Activated CD8-positive, alpha-beta T cell treated with anti-CD3 and anti-CD28 coated beads, Interleukin-2, amount 10 ng/mL, durations not matched to agents 7 days and 5 days (primary cell): ENCODE measurements around the gene SPRY2. TPM values are rescaled to one million over a fixed set of nuclear protein-coding genes. Genes with fewer than 3 reads are reported as not detected.

Experiments used
- ATAC-seq: fragments of 150-1000 bp; cut with Tn5 transposase; one replicate; pipeline ENCODE4 v1.10.0; 2021; ENCODE audit warnings: moderate library complexity
- CTCF ChIA-PET: fragments of 350-600 bp; sonication (Branson Sonifier 250); formaldehyde crosslinking; loops from one replicate; lab custom pipeline; 2021; ENCODE audit warnings: antibody characterized with exemption; lab: Charles Lee
- POLR2A ChIA-PET: fragments of 350-600 bp; sonication (Branson Sonifier 250); formaldehyde crosslinking; loops from one replicate; lab custom pipeline; 2021; ENCODE audit warnings: antibody characterized with exemption; lab: Charles Lee
- DNase-seq: peaks from one replicate; pipeline ENCODE4 v3.0.0-alpha.2; 2020
- H3K27ac Mint-ChIP-seq: one replicate; pipeline ENCODE4 v1.8.0; 2021; ENCODE audit warnings: mild to moderate bottlenecking, mixed read lengths
- H3K27me3 Mint-ChIP-seq: one replicate; pipeline ENCODE4 v1.8.0; 2021; ENCODE audit warnings: low read depth, mixed read lengths
- H3K36me3 Mint-ChIP-seq: one replicate; pipeline ENCODE4 v1.8.0; 2021; ENCODE audit warnings: low read depth, mixed read lengths
- H3K4me1 Mint-ChIP-seq: one replicate; pipeline ENCODE4 v1.8.0; 2021; ENCODE audit warnings: low read depth, mixed read lengths
- H3K4me3 Mint-ChIP-seq: one replicate; pipeline ENCODE4 v1.8.0; 2021; ENCODE audit warnings: mild to moderate bottlenecking, mixed read lengths
- H3K9me3 Mint-ChIP-seq: one replicate; pipeline ENCODE4 v1.8.0; 2022; ENCODE audit warnings: mixed read lengths; ENCODE audit not compliant: insufficient read depth
- total RNA-seq, 2 experiments: library from RNA; stranded (reverse); gene quantifications; one replicate each; pipeline ENCODE4 v1.2.3, GENCODE V29; 2021

The SPRY2 gene
- total RNA-seq, 2 experiments from 2014 or later, result 0.10 to 0.29 TPM

DNA sequence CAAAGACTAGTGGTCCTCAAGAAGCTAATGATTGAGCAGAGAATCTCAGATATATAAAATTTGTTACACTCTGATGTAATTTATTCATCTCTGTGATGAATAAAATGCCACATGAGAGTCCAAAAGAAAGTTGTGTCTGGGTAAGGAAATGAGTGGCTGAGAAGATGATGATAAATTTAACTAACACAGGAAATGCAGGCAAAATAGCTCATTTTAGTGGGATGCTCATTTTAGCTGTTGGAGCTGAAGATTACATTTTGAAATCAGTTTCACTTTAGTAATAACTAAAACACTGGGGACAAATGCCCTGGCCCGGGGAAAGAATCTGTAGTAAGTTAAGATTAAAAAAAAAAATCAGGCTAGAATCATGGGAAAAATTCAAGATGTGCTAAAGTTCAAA lies 35.2 kb downstream of the SPRY2 start:
- no peak overlapping the region for H3K4me3 Mint-ChIP-seq
- ATAC-seq, result no peak
- H3K27ac Mint-ChIP-seq, result no peak overlapping the region
- no peaks in the 10 kb centered on the region for H3K27me3 Mint-ChIP-seq
- CTCF ChIA-PET, result no interaction called here
- H3K4me1 Mint-ChIP-seq, result no peaks in the 10 kb centered on the region
- DNase-seq, result no peak
- H3K9me3 Mint-ChIP-seq, result no peaks in the 10 kb centered on the region
- no peaks in the 10 kb centered on the region for H3K36me3 Mint-ChIP-seq
- POLR2A ChIA-PET, result no interaction called here

DNA sequence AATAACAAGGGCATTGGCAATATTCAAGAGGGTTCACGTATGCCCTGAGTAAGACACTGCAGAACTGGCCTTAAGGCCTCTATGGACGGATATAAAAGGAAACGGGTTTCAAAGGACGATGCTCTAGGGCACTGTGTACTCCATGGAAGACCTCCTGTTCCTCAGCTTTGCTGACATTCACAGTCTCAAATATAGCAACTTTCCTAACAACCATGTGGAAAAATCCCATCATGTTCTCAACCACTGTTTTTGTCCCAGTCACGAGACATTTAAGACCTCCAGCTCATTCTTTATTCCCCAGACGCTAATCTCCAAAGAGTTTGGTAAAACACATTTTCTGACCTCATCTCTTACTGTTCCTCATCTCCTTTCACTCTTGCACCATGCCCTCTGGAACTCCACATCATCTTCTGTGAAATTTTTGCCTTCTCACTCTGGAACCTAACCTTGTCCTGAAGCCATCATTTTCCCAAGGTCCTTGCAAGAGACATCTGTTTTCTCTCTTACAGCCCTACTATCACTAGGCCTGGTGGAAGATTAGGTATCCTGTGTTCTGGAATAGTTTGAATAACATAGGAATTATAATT lies 37.6 kb downstream of the SPRY2 start:
- Mint-ChIP-seq H3K9me3 (no peaks in the 10 kb centered on the region), H3K4me1 (no peaks in the 10 kb centered on the region), H3K4me3 (no peak overlapping the region), H3K27me3 (no peaks in the 10 kb centered on the region), H3K36me3 (no peaks in the 10 kb centered on the region), H3K27ac (no peak overlapping the region)
- CTCF ChIA-PET, result no interaction called here
- DNase-seq, result no peak
- ATAC-seq, result no peak
- POLR2A ChIA-PET, result no interaction called here

DNA sequence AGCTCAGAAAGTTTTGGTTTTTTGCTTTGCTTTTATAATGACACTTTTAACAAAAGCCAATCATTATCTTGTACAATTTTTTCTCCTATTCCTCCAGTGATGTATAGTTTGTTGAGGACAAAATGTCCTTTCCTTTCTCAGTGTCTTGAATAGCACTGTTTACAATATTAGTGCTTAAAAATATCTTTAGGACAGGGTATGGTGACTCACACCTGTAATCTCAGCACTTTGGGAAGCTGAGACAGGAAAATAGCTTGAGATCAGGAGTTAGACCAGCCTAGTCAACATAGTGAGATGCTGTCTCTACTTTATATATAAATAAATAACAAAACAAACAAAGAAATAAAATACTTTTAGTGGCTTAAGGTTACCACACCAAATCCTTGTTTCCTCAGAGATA lies 41.9 kb downstream of the SPRY2 start:
- ChIA-PET CTCF (no interaction called here), POLR2A (no interaction called here)
- Mint-ChIP-seq H3K9me3 (no peaks in the 10 kb centered on the region), H3K4me3 (no peak overlapping the region), H3K27ac (no peak overlapping the region), H3K36me3 (no peaks in the 10 kb centered on the region), H3K27me3 (no peaks in the 10 kb centered on the region), H3K4me1 (no peaks in the 10 kb centered on the region)
- ATAC-seq, result no peak
- no peak for DNase-seq

DNA sequence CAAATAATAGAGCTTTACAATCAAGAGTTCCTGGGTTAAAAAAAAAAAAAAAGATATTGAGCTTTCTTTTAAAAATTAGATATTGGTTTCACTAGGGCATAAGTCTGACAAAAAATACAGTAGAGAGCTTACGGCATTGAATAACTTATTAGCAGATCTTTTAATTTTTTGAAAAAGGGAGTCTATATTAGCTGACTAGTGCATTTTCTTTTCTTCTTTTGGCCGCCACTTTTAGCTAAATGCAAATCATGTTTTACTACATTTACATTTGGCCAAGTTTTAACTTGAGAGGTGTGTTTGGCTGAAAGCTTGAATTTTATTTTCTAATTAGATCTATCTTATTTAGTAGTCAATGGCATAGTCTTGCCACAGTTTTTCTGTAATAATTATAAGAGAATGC lies 43.4 kb downstream of the SPRY2 start:
- H3K27me3 Mint-ChIP-seq, result no peaks in the 10 kb centered on the region
- H3K9me3 Mint-ChIP-seq, result no peaks in the 10 kb centered on the region
- H3K27ac Mint-ChIP-seq, result no peak overlapping the region
- no peaks in the 10 kb centered on the region for H3K4me1 Mint-ChIP-seq
- H3K4me3 Mint-ChIP-seq, result no peak overlapping the region
- H3K36me3 Mint-ChIP-seq, result no peaks in the 10 kb centered on the region
- POLR2A ChIA-PET, result no interaction called here
- no peak for DNase-seq
- CTCF ChIA-PET, result interaction anchor here (1.4 kb wide), 1 partner anchor 46 kb away, joined by 3 read pairs; no protein-coding TSS in a partner anchor
- ATAC-seq, result no peak

DNA sequence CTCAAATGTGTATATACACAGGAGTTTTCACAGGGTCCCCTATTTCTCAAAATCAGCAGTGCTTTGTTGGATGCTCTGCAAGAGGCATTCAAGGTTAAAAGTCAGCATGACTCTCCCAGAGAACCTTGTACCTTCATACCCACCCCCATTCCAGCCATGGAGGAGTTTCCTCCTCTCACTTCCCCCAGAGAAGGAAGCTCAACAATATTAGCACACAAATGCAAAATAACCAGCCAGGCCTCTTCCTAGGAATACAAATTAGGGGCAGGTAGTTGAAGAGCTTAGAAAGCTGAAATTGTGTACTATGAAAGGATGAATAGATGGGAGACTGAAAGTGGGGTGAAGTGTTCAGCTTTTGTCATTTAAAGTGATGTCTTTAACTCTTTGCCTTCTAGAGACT lies 43.8 kb downstream of the SPRY2 start:
- CTCF ChIA-PET, result interaction anchor here (1.4 kb wide), 1 partner anchor 46 kb away, joined by 3 read pairs; no protein-coding TSS in a partner anchor
- Mint-ChIP-seq H3K4me1 (no peaks in the 10 kb centered on the region), H3K27me3 (no peaks in the 10 kb centered on the region), H3K4me3 (no peak overlapping the region), H3K27ac (no peak overlapping the region), H3K9me3 (no peaks in the 10 kb centered on the region), H3K36me3 (no peaks in the 10 kb centered on the region)
- POLR2A ChIA-PET, result no interaction called here
- DNase-seq (no peak), ATAC-seq (no peak)

DNA sequence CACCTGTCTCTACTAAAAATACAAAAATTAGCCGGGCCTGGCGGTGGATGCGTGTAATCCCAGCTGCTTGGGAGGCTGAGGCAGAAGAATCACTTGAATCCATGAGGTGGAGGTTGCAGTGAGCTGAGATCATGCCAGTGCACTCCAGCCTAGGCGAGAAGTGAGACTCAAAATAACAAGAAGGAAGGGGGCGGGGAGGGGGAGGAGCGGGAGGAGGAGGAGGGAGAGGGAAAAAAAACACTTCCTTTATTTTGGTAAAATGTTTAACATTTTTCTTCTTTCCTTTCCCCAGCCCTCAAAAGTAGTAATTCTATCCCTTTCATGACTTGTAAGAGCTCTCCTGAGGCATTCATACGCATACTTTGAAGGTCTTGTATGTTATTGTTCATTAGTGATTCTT lies 44.3 kb downstream of the SPRY2 start:
- CTCF ChIA-PET, result no interaction called here
- H3K4me3 Mint-ChIP-seq, result no peak overlapping the region

DNA sequence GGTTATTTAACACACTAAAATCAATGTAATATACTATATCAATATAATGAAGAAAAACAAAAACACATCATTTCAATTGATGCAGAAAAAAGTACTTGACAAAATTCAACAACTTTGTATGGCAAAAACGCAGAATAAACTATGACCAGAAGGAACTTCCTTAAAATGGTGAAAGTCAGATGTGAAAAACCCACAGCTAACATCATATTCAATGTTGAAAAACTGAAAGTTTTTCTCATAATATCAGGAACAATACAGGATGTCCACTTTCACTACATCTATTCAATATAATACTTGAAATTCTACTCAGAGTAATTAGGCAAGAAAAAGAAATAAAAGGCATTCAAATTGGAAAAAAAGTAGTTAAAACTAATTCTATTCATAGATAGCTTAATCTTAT lies 50.3 kb downstream of the SPRY2 start:
- DNase-seq (no peak), ATAC-seq (no peak)
- Mint-ChIP-seq H3K9me3 (no peaks in the 10 kb centered on the region), H3K4me1 (no peaks in the 10 kb centered on the region), H3K27ac (no peak overlapping the region), H3K4me3 (no peak overlapping the region), H3K36me3 (no peaks in the 10 kb centered on the region), H3K27me3 (no peaks in the 10 kb centered on the region)
- CTCF ChIA-PET, result no interaction called here
- POLR2A ChIA-PET, result no interaction called here

More for the DNA sequence above, 44.3 kb downstream of the SPRY2 start:
- POLR2A ChIA-PET, result no interaction called here
- ATAC-seq, result no peak
- no peaks in the 10 kb centered on the region for H3K9me3 Mint-ChIP-seq
- H3K27me3 Mint-ChIP-seq, result no peaks in the 10 kb centered on the region
- H3K4me1 Mint-ChIP-seq, result no peaks in the 10 kb centered on the region
- no peak overlapping the region for H3K27ac Mint-ChIP-seq
- no peak for DNase-seq
- no peaks in the 10 kb centered on the region for H3K36me3 Mint-ChIP-seq
